DMS 273 (cell line): ENCODE data around the gene MFAP3.
"Not testable (repeated sequence)": the region's sequence is repeated elsewhere in the genome, so short reads cannot be mapped to it uniquely, and the experiment has no call there.

Source experiments
- DNase-seq: peaks from one replicate; lab custom pipeline; 2025; ENCODE audit not compliant: unreplicated experiment; lab: John Stamatoyannopoulos, UW

Gene MFAP3

DNA sequence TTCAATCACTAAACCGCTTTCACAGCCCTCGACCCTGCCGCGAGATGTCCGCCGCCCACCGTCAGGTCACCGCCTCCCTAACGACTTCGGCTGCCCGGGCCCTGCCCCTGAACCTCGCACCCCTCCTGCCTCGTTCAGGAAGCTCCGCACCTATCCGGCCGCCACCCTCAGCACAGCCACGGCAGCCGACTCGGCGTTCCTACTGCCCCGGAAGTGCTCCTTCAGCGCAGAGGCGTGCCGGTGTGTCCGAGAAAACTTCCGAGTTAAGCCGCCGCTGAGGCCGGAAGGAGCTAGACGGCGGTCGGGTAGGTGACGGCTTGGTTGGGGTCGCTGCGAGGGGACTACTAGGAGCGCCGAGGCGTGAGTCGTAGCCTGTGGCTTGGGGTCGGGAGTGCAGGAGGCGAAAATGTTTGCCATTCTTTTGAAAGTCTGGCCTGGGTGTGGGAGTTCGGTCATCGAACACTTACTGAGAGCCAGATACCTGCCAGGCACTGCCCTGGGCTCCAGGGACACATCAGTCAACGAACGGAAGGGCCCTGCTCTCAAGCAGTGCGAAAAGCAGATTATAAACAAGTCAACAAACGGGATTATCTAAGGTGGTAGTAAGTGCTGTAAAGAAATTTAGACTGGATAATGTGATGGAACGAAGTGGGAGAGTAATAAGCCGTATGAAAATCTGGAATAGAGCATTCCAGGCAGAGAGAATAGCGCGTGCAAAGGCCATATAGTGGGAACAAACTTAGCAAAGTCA is at the start of gene MFAP3, which contains the start of gene FAM114A2:
TSS of gene MFAP3 (plus strand) at position 261 of the 751 bp plus-strand sequence. CDS start 10,756 bp downstream, outside the sequence.
TSS of gene FAM114A2 (minus strand) at position 204 of the 751 bp plus-strand sequence. CDS start 3,957 bp downstream, outside the sequence.
- peak; percentile 95 for DNase-seq

DNA sequence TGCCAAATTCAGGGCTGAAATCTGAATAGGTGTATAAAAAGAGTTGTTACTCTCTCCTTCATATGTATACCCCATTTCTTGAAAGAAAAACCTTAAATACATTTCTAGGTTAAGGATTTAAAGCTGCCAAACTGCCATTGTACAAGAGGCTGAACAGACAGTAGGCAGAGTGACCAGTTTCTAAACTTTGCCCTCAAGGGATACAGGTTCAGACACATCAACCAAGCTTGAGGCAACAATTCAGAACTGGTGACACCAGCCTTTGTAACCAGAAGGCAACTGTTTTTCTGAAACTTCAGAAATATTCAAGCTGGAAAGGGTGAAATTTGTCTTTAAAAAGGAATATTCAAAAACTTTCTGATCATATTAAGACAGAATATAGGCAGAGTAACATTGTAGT is 47.6 kb upstream of the MFAP3 start:
- no peak for DNase-seq

DNA sequence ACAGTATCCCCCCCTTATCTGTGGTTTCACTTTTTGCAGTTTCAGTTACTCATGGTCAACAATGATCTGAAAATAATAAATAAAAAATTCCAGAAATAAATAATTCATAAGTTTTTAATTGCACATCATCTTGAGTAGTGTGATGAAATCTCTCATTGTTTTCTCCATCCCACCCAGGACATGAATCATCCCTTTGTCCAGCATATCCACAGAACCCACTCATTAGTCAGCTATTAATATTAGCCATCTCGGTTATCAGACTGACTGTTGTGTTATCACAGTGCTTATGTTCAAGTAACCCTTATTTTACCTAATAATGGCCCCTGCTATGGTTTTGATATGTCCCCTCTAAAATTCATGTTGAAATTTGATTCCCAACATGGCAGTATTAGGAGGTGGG is 40.8 kb upstream of the MFAP3 start:
- DNase-seq = no peak

DNA sequence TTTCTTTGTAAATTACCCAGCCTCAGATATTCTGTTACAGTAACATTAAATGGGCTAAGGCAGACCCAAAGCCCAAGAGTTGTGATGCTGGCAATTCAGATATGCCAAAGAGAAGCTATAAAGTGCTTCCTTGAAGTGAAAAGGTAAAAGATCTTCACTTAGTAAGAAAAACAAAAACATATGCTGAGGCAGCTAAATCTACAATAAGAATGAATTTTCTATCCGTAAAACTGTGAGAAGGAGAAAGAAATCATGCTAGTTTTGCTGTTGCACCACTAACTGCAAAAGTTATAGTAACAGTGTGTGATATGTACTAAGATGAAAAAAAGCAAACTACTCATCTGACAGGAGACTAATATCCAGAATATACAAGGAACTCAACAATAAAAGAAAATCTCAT is 40.0 kb upstream of the MFAP3 start:
- DNase-seq = no peak

DNA sequence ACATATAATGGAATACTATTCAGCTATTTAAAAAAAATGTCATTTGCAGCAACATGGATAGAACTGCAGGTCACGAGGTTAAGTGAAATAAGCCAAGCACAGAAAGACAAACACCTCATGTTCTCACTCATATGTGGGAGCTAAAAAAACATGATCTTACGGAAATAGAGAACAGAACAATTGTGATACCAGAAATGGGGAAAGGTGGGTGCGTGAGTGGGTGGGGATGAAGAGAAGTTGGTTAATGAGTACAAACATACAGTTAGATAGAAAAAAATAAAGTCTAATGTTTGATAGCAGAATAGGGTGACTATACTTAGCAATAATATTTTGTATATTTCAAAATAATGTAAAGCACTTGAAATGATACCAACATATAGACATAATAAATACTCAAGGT is 38.8 kb upstream of the MFAP3 start:
- no peak for DNase-seq

- DNase-seq = no peak
Measured at GRCh38 chr5:154000703-154001102, 38.1 kb upstream of the MFAP3 start.

- no peak for DNase-seq
Measured at GRCh38 chr5:154002093-154002492, 36.7 kb upstream of the MFAP3 start.

GRCh38 chr5:154002511-154003020 is 36.2 kb upstream of the MFAP3 start:
- DNase-seq = no peak

DNA sequence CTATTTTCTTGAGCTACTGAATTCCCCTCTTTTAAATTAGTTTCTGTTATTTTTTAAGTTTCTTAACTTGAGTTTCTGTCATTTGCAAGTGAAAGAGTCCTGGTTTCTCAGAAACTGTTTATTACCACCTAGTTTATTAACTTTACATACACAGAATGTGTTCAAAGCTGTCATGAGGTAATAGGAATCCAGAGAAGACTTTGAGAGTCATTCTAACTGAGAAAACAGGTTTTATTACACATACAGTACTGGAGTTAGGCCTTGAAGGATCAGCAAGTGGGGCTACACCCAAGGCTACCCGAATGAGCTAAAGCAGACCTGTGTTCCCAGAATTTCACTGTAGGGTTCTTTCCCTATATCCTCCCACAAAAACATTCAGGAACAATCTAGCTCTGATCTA is 33.1 kb upstream of the MFAP3 start:
- DNase-seq = no peak

DNA sequence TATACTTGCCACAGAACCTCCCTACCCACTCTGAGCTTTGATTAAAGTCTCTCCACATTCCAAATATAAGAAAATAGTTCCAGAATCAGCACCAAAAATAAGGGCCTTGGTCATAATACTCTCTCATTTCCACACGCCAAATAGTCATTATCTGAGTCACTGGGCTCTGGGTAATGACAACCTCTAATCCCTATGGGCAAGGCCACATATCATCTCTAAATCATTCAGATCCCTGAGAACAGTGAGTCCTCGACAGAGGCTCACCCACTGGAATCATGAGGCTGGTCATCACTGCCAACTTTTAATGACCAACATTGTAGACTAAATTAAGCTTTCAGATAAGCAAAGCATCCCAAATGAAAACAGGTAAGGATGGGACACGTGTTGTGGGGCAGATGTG is 28.1 kb upstream of the MFAP3 start:
- no peak for DNase-seq

DNA sequence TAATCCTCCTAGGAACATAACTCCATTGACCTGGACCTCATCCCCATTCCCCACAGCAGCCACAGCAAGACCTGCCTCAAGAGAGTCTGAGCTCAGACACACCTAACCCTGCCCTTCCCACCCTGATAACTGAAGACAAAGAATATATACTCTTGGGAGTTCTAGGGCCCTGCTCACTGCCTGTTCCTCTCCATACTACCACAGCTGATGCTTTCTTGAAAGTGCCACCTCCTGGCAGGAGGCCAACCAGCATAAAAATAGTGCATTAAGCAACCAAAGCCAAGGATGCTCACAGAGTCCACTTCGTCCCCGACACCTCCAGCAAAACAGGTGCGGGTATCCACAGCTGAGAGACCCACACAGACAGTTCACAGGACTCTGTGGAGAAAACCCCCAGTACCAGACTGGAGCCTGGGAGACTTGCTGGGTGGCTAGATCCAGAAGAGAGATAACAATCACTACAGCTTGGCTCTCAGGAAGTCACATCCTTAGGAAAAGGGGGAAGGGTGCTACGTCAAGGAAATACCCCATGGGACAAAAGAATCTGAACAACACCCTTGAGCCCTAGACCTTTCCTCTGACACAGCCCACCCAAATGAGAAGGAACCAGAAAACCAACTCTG is 23.6 kb upstream of the MFAP3 start:
- no peak for DNase-seq

- not testable (repeated sequence) for DNase-seq
Measured at GRCh38 chr5:154018919-154019318, 19.8 kb upstream of the MFAP3 start.

- no peak for DNase-seq
Measured at GRCh38 chr5:154025951-154026350, 12.8 kb upstream of the MFAP3 start.

DNA sequence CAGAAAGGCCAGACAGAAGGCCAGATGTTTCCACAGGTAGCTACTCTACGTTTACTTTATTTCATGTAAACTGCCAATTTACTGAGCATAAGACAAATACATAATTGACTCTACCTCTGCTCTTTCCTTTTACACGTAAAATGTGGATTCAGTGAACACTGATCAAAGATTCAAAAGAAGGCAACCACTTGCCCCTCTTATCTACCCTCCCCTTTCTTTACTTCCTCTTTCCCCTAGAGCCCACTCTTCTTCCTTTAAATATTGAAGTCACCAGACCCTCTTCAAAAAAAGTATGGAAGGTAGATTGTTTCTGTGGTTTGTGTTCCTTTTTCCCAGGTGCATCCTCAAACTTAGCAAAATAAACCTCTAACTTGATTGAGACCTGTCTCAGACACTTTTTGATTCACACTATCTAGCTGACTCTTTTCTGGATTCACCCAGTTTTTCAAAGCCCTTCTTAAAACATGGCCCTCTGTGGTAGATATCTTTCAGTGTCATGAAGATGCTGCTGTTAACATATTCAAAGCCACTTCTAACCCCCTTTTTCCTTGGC is 6.8 kb upstream of the MFAP3 start:
- DNase-seq = no peak

DNA sequence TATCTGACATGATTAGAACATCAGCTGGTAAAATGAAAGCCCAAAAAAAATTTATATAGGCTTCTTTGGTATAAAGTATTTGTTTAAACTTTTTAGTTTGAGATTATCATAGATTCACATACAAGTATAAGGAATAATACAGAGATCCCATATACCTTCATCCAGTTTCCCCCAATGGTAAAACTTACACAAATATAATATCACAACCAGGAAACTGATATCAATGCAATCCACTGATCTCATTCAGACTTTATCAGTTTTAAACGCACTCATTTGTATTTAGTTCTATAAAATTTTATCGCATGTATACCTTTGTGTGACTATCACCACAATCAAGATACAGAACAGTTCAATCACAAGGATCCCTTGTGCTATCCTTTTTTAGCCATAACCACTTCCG is 3.8 kb upstream of the MFAP3 start:
- DNase-seq = no peak

- DNase-seq = peak; percentile 78
Measured at GRCh38 chr5:154038261-154038706, 483 bp upstream of the MFAP3 start.

GRCh38 chr5:154039458-154039829 is 677 bp downstream of the MFAP3 start:
- DNase-seq = no peak

DNA sequence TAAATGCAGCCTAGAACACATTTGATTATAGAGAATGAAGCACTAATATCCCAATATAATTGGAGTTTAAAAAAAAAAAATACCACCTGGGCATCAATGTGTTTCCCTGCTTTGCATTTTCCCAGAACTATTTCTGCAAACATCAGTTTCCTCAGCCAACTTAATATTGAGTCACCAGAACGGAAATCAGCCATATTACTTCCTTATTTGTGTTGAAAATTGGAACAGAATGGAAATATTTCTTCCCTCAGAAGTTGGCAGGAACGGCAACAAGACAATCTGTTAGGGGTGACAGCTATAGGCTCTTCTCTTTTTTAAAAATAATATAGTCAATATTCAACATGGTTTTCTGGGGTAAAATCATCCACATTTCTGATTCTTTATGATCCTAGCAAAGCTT is 4.0 kb downstream of the MFAP3 start:
- DNase-seq = no peak

DNA sequence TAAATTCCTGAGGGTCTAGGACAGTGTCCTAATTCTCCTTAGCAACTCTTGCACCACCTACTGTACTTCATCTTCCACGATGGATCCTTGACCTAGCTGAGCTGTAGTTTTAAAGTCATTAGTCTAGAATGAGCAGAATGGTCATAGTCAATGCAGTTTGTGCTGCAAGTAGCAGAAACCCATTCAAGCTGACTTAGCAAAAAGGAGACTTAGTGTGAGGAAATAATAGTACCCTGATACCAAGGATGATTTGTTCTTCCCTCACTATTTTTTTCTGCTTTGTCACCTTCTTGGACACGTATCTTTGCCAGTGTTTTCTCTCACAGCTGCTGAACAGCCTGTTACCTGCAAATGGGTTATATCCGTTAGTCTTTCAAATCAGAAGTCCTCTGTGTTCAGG is 5.3 kb downstream of the MFAP3 start:
- no peak for DNase-seq

GRCh38 chr5:154044581-154044980 is 5.8 kb downstream of the MFAP3 start:
- DNase-seq = no peak

DNA sequence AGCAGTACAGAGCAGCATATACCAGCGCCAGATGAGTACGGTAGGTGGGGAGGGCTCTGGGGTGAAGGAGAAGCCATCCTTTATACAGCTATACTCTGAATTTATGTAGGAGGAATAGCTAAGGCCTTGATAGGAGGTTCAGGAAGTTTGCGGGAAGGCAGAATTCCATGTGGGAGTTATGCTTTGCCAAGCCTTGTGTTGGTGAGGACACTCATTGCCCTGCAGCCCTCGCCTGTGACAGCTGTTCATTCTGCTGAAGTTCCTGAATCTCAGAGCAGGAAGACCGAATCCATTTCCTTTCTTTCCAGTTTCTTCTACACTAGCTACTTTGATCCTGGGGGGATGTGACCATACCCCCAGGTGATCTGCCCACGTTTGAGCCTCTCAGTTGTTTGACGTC is 7.7 kb downstream of the MFAP3 start:
- DNase-seq = no peak

- DNase-seq = no peak
Measured at GRCh38 chr5:154047324-154047723, 8.6 kb downstream of the MFAP3 start.
